H9 (cell line): ENCODE results near the gene LDHD. TPM values are rescaled to one million over a fixed set of nuclear protein-coding genes. Genes with fewer than 3 reads are reported as not detected.

Source experiments
- DNase-seq: peaks from one replicate; pipeline ENCODE4 v3.0.0-alpha.2; 2017
- H2AFZ ChIP-seq: one replicate; pipeline ENCODE4 v1.6.1; 2013; ENCODE audit warnings: mild to moderate bottlenecking, low read length, control low read depth, moderate library complexity
- H2AK5ac ChIP-seq: 2 replicates; pipeline ENCODE4 v1.6.1; 2013; ENCODE audit warnings: low read length, control low read depth, mixed read lengths; ENCODE audit not compliant: insufficient read length
- H2BK120ac ChIP-seq: one replicate; pipeline ENCODE4 v1.6.1; 2013; ENCODE audit warnings: low read depth, mild to moderate bottlenecking, low read length, control low read depth, inconsistent platforms; ENCODE audit not compliant: poor library complexity, severe bottlenecking
- H2BK12ac ChIP-seq: 2 replicates; pipeline ENCODE4 v1.6.1; 2013; ENCODE audit warnings: low read length, control low read depth, mixed read lengths, low read depth; ENCODE audit not compliant: insufficient read length
- H2BK15ac ChIP-seq: 2 replicates; pipeline ENCODE4 v1.6.1; 2013; ENCODE audit warnings: low read depth, low read length, control low read depth
- H2BK20ac ChIP-seq: one replicate; pipeline ENCODE4 v1.6.1; 2013; ENCODE audit warnings: low read depth, mild to moderate bottlenecking, low read length, control low read depth, inconsistent platforms; ENCODE audit not compliant: poor library complexity, severe bottlenecking
- H2BK5ac ChIP-seq: 2 replicates; pipeline ENCODE4 v1.6.1; 2013; ENCODE audit warnings: low read length, control low read depth, mixed read lengths; ENCODE audit not compliant: insufficient read length
- H3K14ac ChIP-seq: 2 replicates; pipeline ENCODE4 v1.6.1; 2013; ENCODE audit warnings: low read length, control low read depth; ENCODE audit not compliant: insufficient read depth
- H3K18ac ChIP-seq: 2 replicates; pipeline ENCODE4 v1.6.1; 2013; ENCODE audit warnings: low read depth, mild to moderate bottlenecking, mixed read lengths, low read length, control low read depth; ENCODE audit not compliant: insufficient read length
- H3K23ac ChIP-seq: 2 replicates; pipeline ENCODE4 v1.6.1; 2013; ENCODE audit warnings: low read length, control low read depth, mixed read lengths, low read depth; ENCODE audit not compliant: insufficient read length
- H3K23me2 ChIP-seq: 2 replicates; pipeline ENCODE4 v1.6.1; 2013; ENCODE audit warnings: low read depth, mild to moderate bottlenecking, mixed read lengths, low read length, control low read depth; ENCODE audit not compliant: insufficient read length, poor library complexity, severe bottlenecking
- H3K27ac ChIP-seq: 2 replicates; pipeline ENCODE4 v1.5.1; 2013; ENCODE audit warnings: low read length, control low read depth, mixed read lengths, low read depth; ENCODE audit not compliant: insufficient read length
- H3K27me3 ChIP-seq: 2 replicates; pipeline ENCODE4 v1.6.1; 2013; ENCODE audit warnings: low read length, control low read depth, inconsistent platforms; ENCODE audit not compliant: insufficient read depth
- H3K4ac ChIP-seq: 2 replicates; pipeline ENCODE4 v1.6.1; 2013; ENCODE audit warnings: low read depth, mild to moderate bottlenecking, control low read depth, inconsistent platforms, low read length, moderate library complexity
- H3K4me1 ChIP-seq: 2 replicates; pipeline ENCODE4 v1.6.1; 2013; ENCODE audit warnings: low read length, control low read depth, inconsistent platforms; ENCODE audit not compliant: insufficient read depth
- H3K4me2 ChIP-seq: 2 replicates; pipeline ENCODE4 v1.6.1; 2013; ENCODE audit warnings: low read length, control low read depth, mixed read lengths; ENCODE audit not compliant: insufficient read length, insufficient read depth
- H3K56ac ChIP-seq: 2 replicates; pipeline ENCODE4 v1.6.1; 2013; ENCODE audit warnings: low read depth, mild to moderate bottlenecking, mixed read lengths, low read length, control low read depth; ENCODE audit not compliant: insufficient read length
- H3K79me1 ChIP-seq: 2 replicates; pipeline ENCODE4 v1.6.1; 2013; ENCODE audit warnings: low read depth, mild to moderate bottlenecking, moderate library complexity, low read length, control low read depth, inconsistent platforms; ENCODE audit not compliant: insufficient read depth, poor library complexity, severe bottlenecking
- H3K79me2 ChIP-seq: 2 replicates; pipeline ENCODE4 v1.6.1; 2013; ENCODE audit warnings: low read length, control low read depth, inconsistent platforms; ENCODE audit not compliant: insufficient read depth
- H3K9ac ChIP-seq: 2 replicates; pipeline ENCODE4 v1.6.1; 2013; ENCODE audit warnings: low read length, control low read depth, mixed read lengths; ENCODE audit not compliant: insufficient read length; ENCODE audit errors: extremely low read depth
- H3K9me3 ChIP-seq: one replicate; pipeline ENCODE4 v1.6.1; 2013; ENCODE audit warnings: low read depth, low read length, inconsistent platforms; ENCODE audit not compliant: control insufficient read depth
- H3T11ph ChIP-seq: one replicate; pipeline ENCODE4 v1.6.1; 2013; ENCODE audit warnings: mild to moderate bottlenecking, low read length, control low read depth, inconsistent platforms
- H4K20me1 ChIP-seq: one replicate; pipeline ENCODE4 v1.6.1; 2013; ENCODE audit not compliant: control insufficient read depth, insufficient read length, insufficient read depth
- H4K5ac ChIP-seq: 2 replicates; pipeline ENCODE4 v1.6.1; 2013; ENCODE audit warnings: low read depth, mild to moderate bottlenecking, mixed read lengths, low read length, control low read depth; ENCODE audit not compliant: insufficient read length
- H4K8ac ChIP-seq: replicated peaks from 2 replicates; pipeline ENCODE4 v1.6.1; 2013; ENCODE audit warnings: low read length, control low read depth, mixed read lengths, low read depth; ENCODE audit not compliant: insufficient read length
- H4K91ac ChIP-seq: 2 replicates; pipeline ENCODE4 v1.6.1; 2013; ENCODE audit warnings: low read depth, mild to moderate bottlenecking, moderate library complexity, mixed read lengths, low read length, control low read depth; ENCODE audit not compliant: insufficient read length
- H3K27ac Mint-ChIP-seq, 3 experiments: 2 replicates in 2 of 3; 3 replicates in 1 of 3; pipeline ENCODE4 v1.8.0; 2020 to 2021; ENCODE audit warnings: mixed read lengths in 3 of 3, mild to moderate bottlenecking in 1 of 3, moderate library complexity in 1 of 3
- H3K27me3 Mint-ChIP-seq: 2 replicates; pipeline ENCODE4 v1.8.0; 2021; ENCODE audit warnings: low read depth, mild to moderate bottlenecking, moderate library complexity, mixed read lengths
- H3K36me3 Mint-ChIP-seq, 3 experiments: 2 replicates in 2 of 3; 3 replicates in 1 of 3; pipeline ENCODE4 v1.8.0; 2020 to 2021; ENCODE audit warnings: low read depth in 3 of 3, mixed read lengths in 3 of 3; ENCODE audit not compliant: insufficient read depth in 1 of 3
- H3K4me1 Mint-ChIP-seq, 2 experiments: 2 replicates each; pipeline ENCODE4 v1.8.0; 2020; ENCODE audit warnings: mixed read lengths in 2 of 2
- H3K4me3 Mint-ChIP-seq, 2 experiments: 2 replicates in 1 of 2; 3 replicates in 1 of 2; pipeline ENCODE4 v1.8.0; 2020 to 2021; ENCODE audit warnings: mild to moderate bottlenecking in 2 of 2, mixed read lengths in 2 of 2, moderate library complexity in 1 of 2
- H3K9me3 Mint-ChIP-seq, 2 experiments: 2 replicates in 1 of 2; 3 replicates in 1 of 2; pipeline ENCODE4 v1.8.0; 2020; ENCODE audit warnings: mild to moderate bottlenecking in 2 of 2, mixed read lengths in 2 of 2, moderate library complexity in 1 of 2
- CTCF ChIP-seq: fragments of 200-600 bp; sonication (generic); conservative IDR thresholded peaks from 3 replicates; pipeline ENCODE4 v1.8.0; 2021; ENCODE audit warnings: antibody characterized with exemption, mild to moderate bottlenecking
- WGBS: extraction: QIAGEN DNeasy Blood & Tissue Kit; methylation state at CpG from one replicate; pipeline ENCODE4 v1.1.7; 2013; ENCODE audit warnings: missing lambda C conversion rate, low lambda C conversion rate, mixed read lengths; ENCODE audit not compliant: insufficient read length; ENCODE audit errors: extremely low coverage; 5-methylcytosine and 5-hydroxymethylcytosine counted together
- total RNA-seq: library from RNA; stranded (reverse); gene quantifications from 2 replicates; pipeline ENCODE4 v1.2.1, GENCODE V29; 2021

The LDHD gene
- total RNA-seq, 1 experiment from 2014 or later, result 14.7 TPM

- H3K56ac ChIP-seq, result no peak overlapping the region
- H4K91ac ChIP-seq, result no peak overlapping the region
- peaks cover 7% of the 10 kb centered on the region; the same call in 1 of the 2 replicates for H3K4me1 ChIP-seq
- peaks cover 3% of the 10 kb centered on the region; the same call in 1 of the 2 replicates for H3K79me2 ChIP-seq
- no peak overlapping the region for H2AK5ac ChIP-seq
- H4K20me1 ChIP-seq, result no peaks in the 10 kb centered on the region
- no peak overlapping the region for H2AFZ ChIP-seq
- H4K5ac ChIP-seq, result no peak overlapping the region
- H3K14ac ChIP-seq, result no peak overlapping the region
- Mint-ChIP-seq H3K36me3 (peaks cover 9 to 20% (median 17%) of the 10 kb centered on the region in 3 experiments), H3K9me3 (peaks cover 2 to 3% of the 10 kb centered on the region in 2 experiments; a peak in 1 of 5 replicates), H3K27ac (peak overlapping the region; percentile 28 to 70 (median 59); a peak in 3 of 7 replicates), H3K4me1 (peaks cover 33 to 38% of the 10 kb centered on the region in 2 experiments), H3K27me3 (no peaks in the 10 kb centered on the region), H3K4me3 (peak overlapping the region; percentile 5 to 49; a peak in 4 of 5 replicates)
- no peaks in the 10 kb centered on the region for H3K23me2 ChIP-seq
- H3K9ac ChIP-seq, result no peak overlapping the region
- H3K4me2 ChIP-seq, result peak overlapping the region; percentile 2
- WGBS, result no CpG with 5 or more reads among the region's 8 CpGs
- no peak for DNase-seq
- H2BK12ac ChIP-seq, result no peak overlapping the region
- H3K9me3 ChIP-seq, result no peaks in the 10 kb centered on the region
- no peak overlapping the region for H3K18ac ChIP-seq
- H3K27me3 ChIP-seq, result no peaks in the 10 kb centered on the region
- H2BK15ac ChIP-seq, result no peak overlapping the region
- no peak overlapping the region for H3K27ac ChIP-seq
- no peak overlapping the region for H2BK120ac ChIP-seq
- H3T11ph ChIP-seq, result no peak overlapping the region
- no peak overlapping the region for H3K4ac ChIP-seq
- no peak for TF ChIP-seq CTCF
- no peak overlapping the region for H4K8ac ChIP-seq
- no peak overlapping the region for H2BK20ac ChIP-seq
- H3K79me1 ChIP-seq, result peaks cover 4% of the 10 kb centered on the region
- no peak overlapping the region for H2BK5ac ChIP-seq
- no peak overlapping the region for H3K23ac ChIP-seq
Observed at GRCh38 chr16:75080205-75081029, 36.2 kb downstream of the LDHD start.
